ENCODE measurements around the gene PTPRU.

Gene PTPRU

GRCh38 chr1:29281571-29281970, 45.2 kb downstream of the PTPRU start:
- no peak for DNase-seq (ENCODE audit: low read depth)
- H3K4me3 ChIP-seq (ENCODE audit: low read length), result no peak overlapping the region
- TF ChIP-seq CTCF (conservative IDR thresholded peaks at IDR 0.05; ENCODE audit: low read depth, low read length), result no peak

- no peak for DNase-seq (ENCODE audit: low read depth)
- H3K4me3 ChIP-seq (ENCODE audit: low read length), result no peak overlapping the region
- TF ChIP-seq CTCF (conservative IDR thresholded peaks at IDR 0.05; ENCODE audit: low read depth, low read length), result no peak
Observed at GRCh38 chr1:29282135-29282923, 46.0 kb downstream of the PTPRU start.

GRCh38 chr1:29282924-29283803, 46.8 kb downstream of the PTPRU start:
- TF ChIP-seq CTCF (conservative IDR thresholded peaks at IDR 0.05; ENCODE audit: low read depth, low read length), result no peak
- no peak overlapping the region for H3K4me3 ChIP-seq (ENCODE audit: low read length)
- DNase-seq (ENCODE audit: low read depth), result no peak

GRCh38 chr1:29283804-29284195, 47.5 kb downstream of the PTPRU start:
- TF ChIP-seq CTCF (conservative IDR thresholded peaks at IDR 0.05; ENCODE audit: low read depth, low read length), result no peak
- no peak for DNase-seq (ENCODE audit: low read depth)
- H3K4me3 ChIP-seq (ENCODE audit: low read length), result no peak overlapping the region

GRCh38 chr1:29284286-29284960, 48.1 kb downstream of the PTPRU start:
- no peak overlapping the region for H3K4me3 ChIP-seq (ENCODE audit: low read length)
- no peak for DNase-seq (ENCODE audit: low read depth)
- TF ChIP-seq CTCF (conservative IDR thresholded peaks at IDR 0.05; ENCODE audit: low read depth, low read length), result no peak

GRCh38 chr1:29284961-29285560, 48.7 kb downstream of the PTPRU start:
- DNase-seq (ENCODE audit: low read depth), result no peak
- no peak overlapping the region for H3K4me3 ChIP-seq (ENCODE audit: low read length)
- TF ChIP-seq CTCF (conservative IDR thresholded peaks at IDR 0.05; ENCODE audit: low read depth, low read length), result no peak
